GM18505 (cell line): Measurements from ENCODE around the gene CXorf38.
A peak's percentile ranks its signal among the peaks of the same experiment; 100 is the strongest.
"Not testable (repeated sequence)": the region's sequence is repeated elsewhere in the genome, so short reads cannot be mapped to it uniquely, and the experiment has no call there.

Experiments used
- ATAC-seq: cut with Tn5 transposase; IDR thresholded peaks from one replicate; pipeline ENCODE4 v1.9.1; 2021; ENCODE audit not compliant: unreplicated experiment
- POLR2A ChIP-seq: IDR thresholded peaks from 4 replicates; pipeline ENCODE4 v1.6.1; 2011; ENCODE audit warnings: borderline replicate concordance; ENCODE audit not compliant: insufficient read depth, insufficient read length; ENCODE audit errors: extremely low read depth

CXorf38 gene

GRCh38 chrX:40612511-40612910 is 34.9 kb downstream of the CXorf38 start:
- TF ChIP-seq POLR2A, result no peak
- no peak for ATAC-seq

- no peak for ATAC-seq
- no peak for TF ChIP-seq POLR2A
These were observed 40.0 kb downstream of the CXorf38 start for GRCh38 chrX:40607381-40607780.

GRCh38 chrX:40603446-40603845 is 43.9 kb downstream of the CXorf38 start:
- no peak for ATAC-seq
- TF ChIP-seq POLR2A, result no peak

GRCh38 chrX:40589616-40590321 is 57.6 kb downstream of the CXorf38 start:
- ATAC-seq, result not testable (repeated sequence)

GRCh38 chrX:40587623-40588022 is 59.7 kb downstream of the CXorf38 start:
- ATAC-seq, result not testable (repeated sequence)

GRCh38 chrX:40582811-40583210 is 64.5 kb downstream of the CXorf38 start:
- ATAC-seq, result no peak
- TF ChIP-seq POLR2A, result no peak

- ATAC-seq, result not testable (repeated sequence)
These were observed 65.2 kb downstream of the CXorf38 start for GRCh38 chrX:40582178-40582577.

- no peak for ATAC-seq
- no peak for TF ChIP-seq POLR2A
These were observed 65.9 kb downstream of the CXorf38 start for GRCh38 chrX:40581336-40581920.

GRCh38 chrX:40580537-40581335 is 66.6 kb downstream of the CXorf38 start, which contains the start of gene ATP6AP2:
TSS of gene ATP6AP2 (plus strand) at chrX:40580970. CDS start at chrX:40581066, 96 bp downstream.
- peak; percentile 67 for TF ChIP-seq POLR2A
- ATAC-seq, result peak; percentile 92

- ATAC-seq, result peak; percentile 48
- TF ChIP-seq POLR2A, result no peak
These were observed 67.3 kb downstream of the CXorf38 start for GRCh38 chrX:40579900-40580536.

GRCh38 chrX:40579141-40579540 is 68.2 kb downstream of the CXorf38 start:
- no peak for ATAC-seq
- TF ChIP-seq POLR2A, result no peak

- no peak for TF ChIP-seq POLR2A
- no peak for ATAC-seq
These were observed 69.2 kb downstream of the CXorf38 start for GRCh38 chrX:40578039-40578695.
